K562 (cell line): ENCODE data around the gene NR5A2. TPM values are rescaled to one million over a fixed set of nuclear protein-coding genes. Genes with fewer than 3 reads are reported as not detected.

Experiments used
- ATAC-seq: fragments of 200-7000 bp; cut with Tn5 transposase; 3 replicates; pipeline ENCODE4 v1.9.1; 2020; ENCODE audit warnings: moderate library complexity
- BruUV-seq: library from RNA; stranded (reverse); fragments of 400-500 nt; replicated peaks from 2 replicates; lab custom pipeline; 2021; lab: Mats Ljungman, UMichigan
- CTCF ChIA-PET: fragments of 300-600 bp; formaldehyde crosslinking; extraction: SDS; loops from one replicate; lab custom pipeline; 2021; ENCODE audit warnings: low intra/inter-chr PET ratio; lab: Yijun Ruan, JAX
- POLR2A ChIA-PET: fragments of 300-600, 350-650 bp; sonication (Branson Sonifier 250); formaldehyde crosslinking; extraction: SDS; loops from one replicate; lab custom pipeline; 2021; ENCODE audit warnings: antibody characterized with exemption, inconsistent platforms; lab: Yijun Ruan, JAX
- DNase-seq, 4 experiments: peaks; one replicate each; pipeline versions ENCODE4 v3.0.0 to v3.0.0-alpha.2; 2011 to 2018; ENCODE audit warnings: low spot score in 3 of 4, mixed read lengths in 3 of 4; ENCODE audit errors: extremely low read depth in 1 of 4
- FAIRE-seq: peaks from 2 replicates; lab custom pipeline; 2011; peaks lifted over from hg19 to GRCh38; lab: Jason Lieb, UNC
- H2AFZ ChIP-seq: 2 replicates; pipeline ENCODE4 v1.6.0; 2011; ENCODE audit warnings: low read depth, low read length, control low read depth, inconsistent platforms
- H3K27ac ChIP-seq: fragments of 200-600 bp; 3 replicates; pipeline ENCODE4 v1.8.0; 2011; ENCODE audit warnings: low read depth, mild to moderate bottlenecking, control low read depth, inconsistent platforms, low read length, moderate library complexity, mixed read lengths; ENCODE audit errors: extremely low read depth
- H3K27me3 ChIP-seq, 2 experiments: fragments of 300-600 bp in 1 of 2; 2 replicates in 1 of 2; 3 replicates in 1 of 2; pipeline versions ENCODE4 v1.6.0 to v1.8.0; 2011; ENCODE audit warnings: inconsistent platforms in 2 of 2, low read length in 2 of 2, mild to moderate bottlenecking in 1 of 2, mixed read lengths in 1 of 2, moderate library complexity in 1 of 2; ENCODE audit not compliant: control insufficient read depth in 2 of 2, insufficient read depth in 2 of 2
- H3K36me3 ChIP-seq: fragments of 300-600 bp; 3 replicates; pipeline ENCODE4 v1.8.0; 2011; ENCODE audit warnings: mild to moderate bottlenecking, low read length, inconsistent platforms; ENCODE audit not compliant: control insufficient read depth, insufficient read depth
- H3K4me1 ChIP-seq, 2 experiments: fragments of 200-600 bp in 1 of 2; replicated peaks in 1 of 2; 2 replicates in 1 of 2; 3 replicates in 1 of 2; pipeline versions ENCODE4 v1.5.1 to v1.8.0; 2011; ENCODE audit warnings: inconsistent platforms in 2 of 2, low read length in 2 of 2, mild to moderate bottlenecking in 1 of 2, mixed read lengths in 1 of 2, moderate library complexity in 1 of 2; ENCODE audit not compliant: control insufficient read depth in 2 of 2, insufficient read depth in 2 of 2
- H3K4me2 ChIP-seq: 2 replicates; pipeline ENCODE4 v1.6.1; 2011; ENCODE audit warnings: low read length, control low read depth, inconsistent platforms, mixed read lengths; ENCODE audit not compliant: insufficient read depth
- H3K4me3 ChIP-seq: fragments of 200-600 bp; sonication (generic), shearing (Covaris generic); 2 replicates; pipeline ENCODE4 v1.5.1; 2016; ENCODE audit warnings: control low read depth, inconsistent platforms
- H3K79me2 ChIP-seq: fragments of 200-600 bp; 3 replicates; pipeline ENCODE4 v1.8.0; 2011; ENCODE audit warnings: low read length, inconsistent platforms; ENCODE audit not compliant: control insufficient read depth, insufficient read depth
- H3K9ac ChIP-seq, 2 experiments: 2 replicates each; pipeline versions ENCODE4 v1.6.0 to v1.6.1; 2011; ENCODE audit warnings: low read depth in 2 of 2, low read length in 2 of 2, control low read depth in 1 of 2, inconsistent platforms in 1 of 2, mild to moderate bottlenecking in 1 of 2, mixed read lengths in 1 of 2; ENCODE audit not compliant: insufficient read depth in 1 of 2
- H3K9me1 ChIP-seq: one replicate; pipeline ENCODE4 v1.6.0; 2011; ENCODE audit warnings: inconsistent platforms, mild to moderate bottlenecking, low read length, moderate library complexity; ENCODE audit not compliant: control insufficient read depth, insufficient read depth
- H3K9me3 ChIP-seq: replicated peaks from 2 replicates; pipeline ENCODE4 v1.5.1; 2011; ENCODE audit warnings: low read depth, low read length, inconsistent platforms; ENCODE audit not compliant: control insufficient read depth, insufficient read depth
- H4K20me1 ChIP-seq: replicated peaks from 2 replicates; pipeline ENCODE4 v1.6.1; 2011; ENCODE audit warnings: low read length, inconsistent platforms, mixed read lengths; ENCODE audit not compliant: control insufficient read depth, insufficient read depth
- FOSL1 ChIP-seq: fragments of 200-800 bp; sonication (Bioruptor generic); conservative IDR thresholded peaks from 2 replicates; pipeline ENCODE4 v1.6.1; 2016; ENCODE audit warnings: missing genetic modification characterization, missing compliant biosample characterization
- WGBS: fragments of 100-300 bp; shearing (Covaris generic); methylation state at CpG from one replicate; pipeline ENCODE4 v1.1.6; 2016; ENCODE audit warnings: low coverage, mixed read lengths; ENCODE audit not compliant: insufficient coverage; ENCODE audit errors: missing lambda C conversion rate; 5-methylcytosine and 5-hydroxymethylcytosine counted together
- in situ Hi-C: fragments of 300-500 bp; cut with MboI; formaldehyde crosslinking; loops from 4 replicates; pipeline ENCODE4 v1.15.0; 2018; ENCODE audit warnings: inconsistent platforms, mixed read lengths
- intact Hi-C: fragments of 100-400 bp; cut with micrococcal nuclease; formaldehyde crosslinking; loops from 2 replicates; pipeline ENCODE4 v1.14.2; 2022
- polyA plus RNA-seq, 8 experiments: library from polyadenylated mRNA; depleted of rRNA in 4 of 8; stranded (reverse) in 5 of 8; unstranded in 3 of 8; fragments of >200 nt; fragmentation: Nextera tagmentation in 2 of 8; fragmentation: Illumina TruSeq in 1 of 8; extraction: Ambion mirVana in 2 of 8; extraction: Trizol in 1 of 8; gene quantifications; 2 replicates each; pipeline versions ENCODE4 v1.2.1 to v1.2.3, GENCODE V29; 2011 to 2014; ENCODE audit warnings: inconsistent platforms in 1 of 8, missing spikeins in 1 of 8
- total RNA-seq, 7 experiments: library from RNA; depleted of rRNA in 6 of 7; stranded (reverse); fragments of >200 nt in 6 of 7; fragmentation: Illumina TruSeq in 2 of 7; extraction: Trizol in 2 of 7; gene quantifications; 2 replicates each; pipeline versions ENCODE4 v1.2.1 to v1.2.3, GENCODE V29; 2011 to 2021; ENCODE audit warnings: low replicate concordance in 1 of 7
- TF ChIP-seq, protein P1 (sequence below): sonication (generic); formaldehyde crosslinking; IDR thresholded peaks from 2 replicates; pipeline ENCODE4 v1.8.0; 2022; ENCODE audit warnings: mild to moderate bottlenecking, missing genetic modification reagents, borderline replicate concordance
- TF ChIP-seq, protein P2 (sequence below): sonication (generic); formaldehyde crosslinking; IDR thresholded peaks from 2 replicates; pipeline ENCODE4 v1.8.1; 2023; ENCODE audit warnings: mild to moderate bottlenecking, missing genetic modification reagents

The NR5A2 gene
- total and polyA plus RNA-seq, 9 of the 15 experiments (the other 6 are each of a cell fraction or from before 2014, with no cell fraction given) = 0.13 to 0.40 (median 0.29) TPM

DNA sequence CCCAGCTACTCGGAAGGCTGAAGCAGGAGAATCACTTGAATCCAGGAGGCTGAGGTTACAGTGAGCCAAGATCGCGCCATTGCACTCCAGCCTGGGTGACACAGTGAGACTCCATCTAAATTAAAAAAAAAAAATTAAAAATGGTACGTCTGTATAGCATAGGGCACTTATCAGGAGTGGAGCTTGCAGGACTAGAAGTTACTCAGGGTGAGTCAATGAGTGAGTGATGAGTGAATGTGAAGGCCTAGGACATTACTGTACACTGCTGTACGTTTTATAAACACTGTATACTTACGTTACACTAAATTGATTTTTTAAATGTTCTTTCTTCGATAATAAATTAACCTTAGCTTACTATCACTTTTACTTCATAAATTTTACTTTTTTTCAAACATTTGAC lies 183.6 kb downstream of the NR5A2 start:
- TF ChIP-seq, protein P1, sequence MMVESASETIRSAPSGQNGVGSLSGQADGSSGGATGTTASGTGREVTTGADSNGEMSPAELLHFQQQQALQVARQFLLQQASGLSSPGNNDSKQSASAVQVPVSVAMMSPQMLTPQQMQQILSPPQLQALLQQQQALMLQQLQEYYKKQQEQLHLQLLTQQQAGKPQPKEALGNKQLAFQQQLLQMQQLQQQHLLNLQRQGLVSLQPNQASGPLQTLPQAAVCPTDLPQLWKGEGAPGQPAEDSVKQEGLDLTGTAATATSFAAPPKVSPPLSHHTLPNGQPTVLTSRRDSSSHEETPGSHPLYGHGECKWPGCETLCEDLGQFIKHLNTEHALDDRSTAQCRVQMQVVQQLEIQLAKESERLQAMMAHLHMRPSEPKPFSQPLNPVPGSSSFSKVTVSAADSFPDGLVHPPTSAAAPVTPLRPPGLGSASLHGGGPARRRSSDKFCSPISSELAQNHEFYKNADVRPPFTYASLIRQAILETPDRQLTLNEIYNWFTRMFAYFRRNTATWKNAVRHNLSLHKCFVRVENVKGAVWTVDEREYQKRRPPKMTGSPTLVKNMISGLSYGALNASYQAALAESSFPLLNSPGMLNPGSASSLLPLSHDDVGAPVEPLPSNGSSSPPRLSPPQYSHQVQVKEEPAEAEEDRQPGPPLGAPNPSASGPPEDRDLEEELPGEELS (CRISPR knock-in tag) = no peak
- TF ChIP-seq, protein P2, sequence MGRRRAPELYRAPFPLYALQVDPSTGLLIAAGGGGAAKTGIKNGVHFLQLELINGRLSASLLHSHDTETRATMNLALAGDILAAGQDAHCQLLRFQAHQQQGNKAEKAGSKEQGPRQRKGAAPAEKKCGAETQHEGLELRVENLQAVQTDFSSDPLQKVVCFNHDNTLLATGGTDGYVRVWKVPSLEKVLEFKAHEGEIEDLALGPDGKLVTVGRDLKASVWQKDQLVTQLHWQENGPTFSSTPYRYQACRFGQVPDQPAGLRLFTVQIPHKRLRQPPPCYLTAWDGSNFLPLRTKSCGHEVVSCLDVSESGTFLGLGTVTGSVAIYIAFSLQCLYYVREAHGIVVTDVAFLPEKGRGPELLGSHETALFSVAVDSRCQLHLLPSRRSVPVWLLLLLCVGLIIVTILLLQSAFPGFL (CRISPR knock-in tag) = no peak
- TF ChIP-seq FOSL1 (tag) = peak; percentile 63; the same call in 1 of the 2 replicates
- Histone ChIP-seq H3K4me2 (no peak overlapping the region), H4K20me1 (no peaks in the 10 kb centered on the region), H3K27ac (no peak overlapping the region), H3K4me3 (no peak overlapping the region), H2AFZ (no peak overlapping the region), H3K9ac (no peak overlapping the region), H3K36me3 (no peaks in the 10 kb centered on the region), H3K79me2 (no peaks in the 10 kb centered on the region), H3K4me1 (peaks cover 3 to 10% of the 10 kb centered on the region in 2 experiments; a peak in 4 of 5 replicates), H3K9me1 (no peaks in the 10 kb centered on the region), H3K27me3 (no peaks in the 10 kb centered on the region; a peak in 1 of 5 replicates), H3K9me3 (no peaks in the 10 kb centered on the region; the same call in 1 of the 2 replicates)
- POLR2A ChIA-PET = interaction anchor here (1.1 to 5.0 kb wide), 2 partner anchors 12 to 18 kb away, joined by 5 to 17 read pairs; no protein-coding TSS in a partner anchor
- DNase-seq (no peak), ATAC-seq (no peak), FAIRE-seq (no peak)
- WGBS = 61% methylated on average over 7 of the region's 7 CpGs
- CTCF ChIA-PET = no interaction called here
- in situ Hi-C loops (no loop called here), intact Hi-C loops (no loop called here)
- no TSS peak for BruUV-seq
